MM.1S (cell line): ENCODE data around the gene NAMPT.

ENCODE experiments used
- DNase-seq: peaks from one replicate; pipeline ENCODE4 v3.0.0-alpha.2; 2015
- H2AFZ ChIP-seq: fragments of 300-600 bp; sonication (generic); 2 replicates; pipeline ENCODE4 v1.6.0; 2016; ENCODE audit warnings: antibody characterized with exemption, low read length
- H3F3A ChIP-seq: fragments of 300-600 bp; sonication (generic); 2 replicates; pipeline ENCODE4 v1.6.1; 2016; ENCODE audit warnings: mild to moderate bottlenecking, antibody characterized with exemption, low read length, moderate library complexity, mixed read lengths; ENCODE audit not compliant: insufficient read depth
- H3K27ac ChIP-seq: fragments of 300-600 bp; sonication (generic); 2 replicates; pipeline ENCODE4 v1.5.1; 2016; ENCODE audit warnings: mild to moderate bottlenecking, low read length
- H3K27me3 ChIP-seq: fragments of 300-600 bp; sonication (generic); replicated peaks from 2 replicates; pipeline ENCODE4 v1.6.0; 2016; ENCODE audit warnings: low read length; ENCODE audit not compliant: insufficient read depth
- H3K36me3 ChIP-seq: fragments of 300-600 bp; sonication (generic); replicated peaks from 2 replicates; pipeline ENCODE4 v1.6.1; 2016; ENCODE audit warnings: mild to moderate bottlenecking, low read length, mixed read lengths; ENCODE audit not compliant: insufficient read depth
- H3K4me1 ChIP-seq: fragments of 300-600 bp; sonication (generic); 2 replicates; pipeline ENCODE4 v1.6.1; 2016; ENCODE audit warnings: low read length, mixed read lengths
- H3K4me2 ChIP-seq: fragments of 300-600 bp; sonication (generic); 2 replicates; pipeline ENCODE4 v1.6.0; 2016; ENCODE audit warnings: low read depth, low read length
- H3K4me3 ChIP-seq: fragments of 300-600 bp; sonication (generic); 2 replicates; pipeline ENCODE4 v1.5.1; 2016; ENCODE audit warnings: low read length, mixed read lengths
- H3K79me2 ChIP-seq: fragments of 300-600 bp; sonication (generic); 2 replicates; pipeline ENCODE4 v1.6.1; 2016; ENCODE audit warnings: mixed run types, low read length, mixed read lengths
- H3K9ac ChIP-seq: fragments of 300-600 bp; sonication (generic); 2 replicates; pipeline ENCODE4 v1.6.1; 2016; ENCODE audit warnings: low read length, mixed read lengths
- H3K9me2 ChIP-seq: fragments of 300-600 bp; sonication (generic); replicated peaks from 2 replicates; pipeline ENCODE4 v1.6.1; 2016; ENCODE audit warnings: mild to moderate bottlenecking, low read length, mixed read lengths; ENCODE audit not compliant: insufficient read depth
- H3K9me3 ChIP-seq: fragments of 300-600 bp; sonication (generic); replicated peaks from 2 replicates; pipeline ENCODE4 v1.6.1; 2016; ENCODE audit warnings: mild to moderate bottlenecking, low read length, mixed read lengths; ENCODE audit not compliant: insufficient read depth
- H4K20me1 ChIP-seq: fragments of 300-600 bp; sonication (generic); 2 replicates; pipeline ENCODE4 v1.6.1; 2016; ENCODE audit warnings: mild to moderate bottlenecking, low read length, moderate library complexity, mixed read lengths; ENCODE audit not compliant: insufficient read depth
- EZH2 ChIP-seq: fragments of 300-600 bp; sonication (generic); optimal IDR thresholded peaks from 2 replicates; pipeline ENCODE3; 2017; ENCODE audit warnings: low read depth, mild to moderate bottlenecking, antibody characterized with exemption, low read length, mixed read lengths
- EZH2phosphoT487 ChIP-seq: fragments of 300-600 bp; sonication (generic); IDR thresholded peaks from 2 replicates; pipeline ENCODE4 v1.6.1; 2018; ENCODE audit warnings: antibody characterized with exemption, low read length
- TF ChIP-seq, protein P1 (sequence below): fragments of 300-600 bp; sonication (generic); IDR thresholded peaks from 2 replicates; pipeline ENCODE4 v1.5.1; 2016; ENCODE audit warnings: antibody characterized with exemption, low read length, mixed read lengths

NAMPT gene

DNA sequence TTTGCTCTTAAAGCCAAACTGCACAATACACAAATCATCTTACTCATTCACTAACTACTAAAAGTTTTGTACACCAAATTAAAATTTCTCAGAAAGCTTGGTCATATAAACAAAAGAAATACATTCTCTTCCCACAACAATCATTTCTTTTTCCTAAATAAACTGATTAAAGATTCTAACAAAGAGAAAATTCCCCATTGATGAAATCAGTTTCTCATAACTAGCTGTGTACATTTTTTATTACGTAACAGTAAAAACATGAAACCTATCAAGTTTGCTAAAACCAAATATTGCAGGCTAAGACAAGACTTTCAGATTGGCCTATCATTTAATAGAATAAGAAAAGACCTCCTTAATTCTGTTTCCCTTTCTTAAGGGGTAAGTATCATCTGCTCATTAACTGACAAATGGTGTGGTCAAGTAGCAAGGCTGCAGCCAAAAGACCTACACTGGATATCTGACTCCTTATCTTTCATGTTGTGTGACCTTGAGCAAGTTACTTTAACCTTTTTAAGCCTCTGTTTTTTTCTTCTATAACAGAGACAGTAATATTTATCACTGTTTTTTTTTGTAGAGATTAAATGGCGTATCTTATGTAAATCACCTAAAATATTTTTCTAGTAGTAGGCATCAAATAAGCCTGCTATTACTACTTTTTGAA lies 22.4 kb downstream of the NAMPT start:
- Histone ChIP-seq H3K27me3 (no peaks in the 10 kb centered on the region), H3F3A (peaks cover 14% of the 10 kb centered on the region), H3K36me3 (peaks cover 46% of the 10 kb centered on the region)

DNA sequence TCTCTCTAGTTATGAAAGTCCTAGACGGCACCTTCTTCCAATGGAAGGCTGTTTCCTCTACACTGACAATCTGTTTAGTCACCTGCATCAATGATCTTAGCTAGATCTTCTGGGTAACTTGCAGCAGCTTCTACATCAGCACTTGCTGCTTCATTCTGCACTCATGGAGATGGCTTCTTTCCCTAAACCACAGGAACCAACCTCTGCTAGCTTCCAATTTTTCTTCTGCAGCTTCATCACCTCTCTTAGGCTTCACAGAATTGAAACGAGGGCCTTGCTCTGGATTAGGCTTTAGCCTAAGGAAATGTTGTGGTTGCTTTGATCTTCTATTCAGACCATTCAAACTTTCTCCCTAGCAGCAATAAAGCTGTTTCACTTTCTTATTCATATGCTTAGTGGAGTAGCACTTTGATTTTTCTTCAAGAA lies 24.6 kb downstream of the NAMPT start:
- Histone ChIP-seq H3K9me2 (no peaks in the 10 kb centered on the region), H3K9ac (no peak overlapping the region), H3K4me3 (no peak overlapping the region), H3K9me3 (no peaks in the 10 kb centered on the region), H3K4me1 (peaks cover 15% of the 10 kb centered on the region), H3K27ac (no peak overlapping the region), H3K4me2 (no peak overlapping the region), H3K27me3 (no peaks in the 10 kb centered on the region), H3F3A (peaks cover 14% of the 10 kb centered on the region), H4K20me1 (peaks cover 19% of the 10 kb centered on the region; the same call in 1 of the 2 replicates), H2AFZ (no peak overlapping the region), H3K79me2 (peaks cover 6% of the 10 kb centered on the region; the same call in 1 of the 2 replicates), H3K36me3 (peaks cover 48% of the 10 kb centered on the region)
- peak; percentile 78 for DNase-seq
- no peak for TF ChIP-seq EZH2phosphoT487
- TF ChIP-seq, protein P1, sequence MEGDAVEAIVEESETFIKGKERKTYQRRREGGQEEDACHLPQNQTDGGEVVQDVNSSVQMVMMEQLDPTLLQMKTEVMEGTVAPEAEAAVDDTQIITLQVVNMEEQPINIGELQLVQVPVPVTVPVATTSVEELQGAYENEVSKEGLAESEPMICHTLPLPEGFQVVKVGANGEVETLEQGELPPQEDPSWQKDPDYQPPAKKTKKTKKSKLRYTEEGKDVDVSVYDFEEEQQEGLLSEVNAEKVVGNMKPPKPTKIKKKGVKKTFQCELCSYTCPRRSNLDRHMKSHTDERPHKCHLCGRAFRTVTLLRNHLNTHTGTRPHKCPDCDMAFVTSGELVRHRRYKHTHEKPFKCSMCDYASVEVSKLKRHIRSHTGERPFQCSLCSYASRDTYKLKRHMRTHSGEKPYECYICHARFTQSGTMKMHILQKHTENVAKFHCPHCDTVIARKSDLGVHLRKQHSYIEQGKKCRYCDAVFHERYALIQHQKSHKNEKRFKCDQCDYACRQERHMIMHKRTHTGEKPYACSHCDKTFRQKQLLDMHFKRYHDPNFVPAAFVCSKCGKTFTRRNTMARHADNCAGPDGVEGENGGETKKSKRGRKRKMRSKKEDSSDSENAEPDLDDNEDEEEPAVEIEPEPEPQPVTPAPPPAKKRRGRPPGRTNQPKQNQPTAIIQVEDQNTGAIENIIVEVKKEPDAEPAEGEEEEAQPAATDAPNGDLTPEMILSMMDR: no peak
- TF ChIP-seq EZH2: no peak

More for the DNA sequence above, 22.4 kb downstream of the NAMPT start:
- TF ChIP-seq EZH2phosphoT487 (no peak), EZH2 (no peak)
- TF ChIP-seq, protein P1: no peak
- no peak overlapping the region for H2AFZ ChIP-seq
- H4K20me1 ChIP-seq: peaks cover 19% of the 10 kb centered on the region; the same call in 1 of the 2 replicates
- H3K27ac ChIP-seq: no peak overlapping the region
- no peak overlapping the region for H3K4me3 ChIP-seq
- H3K9me2 ChIP-seq: no peaks in the 10 kb centered on the region
- no peak overlapping the region for H3K4me2 ChIP-seq
- H3K9ac ChIP-seq: no peak overlapping the region
- H3K79me2 ChIP-seq: peaks cover 6% of the 10 kb centered on the region; the same call in 1 of the 2 replicates
- H3K4me1 ChIP-seq: peaks cover 15% of the 10 kb centered on the region
- no peaks in the 10 kb centered on the region for H3K9me3 ChIP-seq
- no peak for DNase-seq

DNA sequence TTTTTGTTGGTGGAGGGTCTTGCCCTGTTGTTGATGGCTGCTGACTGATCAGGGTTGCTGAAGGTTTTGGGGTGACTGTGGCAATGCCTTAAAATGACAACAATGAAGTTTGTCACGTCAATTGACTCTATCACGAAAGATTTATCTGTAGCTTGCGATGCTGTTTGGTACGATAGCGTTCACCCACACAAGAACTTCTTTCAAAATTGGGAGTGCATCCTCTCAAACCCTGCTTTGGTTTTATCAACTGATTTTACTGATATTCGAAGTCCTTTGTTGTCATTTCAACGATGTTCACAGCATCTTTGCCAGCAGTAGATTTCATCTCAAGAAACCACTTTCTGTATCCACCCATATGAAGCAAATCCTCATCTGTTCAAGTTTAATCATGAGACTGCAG lies 26.0 kb downstream of the NAMPT start:
- H3K4me2 ChIP-seq: no peak overlapping the region
- TF ChIP-seq EZH2 (no peak), EZH2phosphoT487 (no peak)
- TF ChIP-seq, protein P1: no peak
- H3K79me2 ChIP-seq: peaks cover 6% of the 10 kb centered on the region; the same call in 1 of the 2 replicates
- no peak overlapping the region for H2AFZ ChIP-seq
- H3K9me2 ChIP-seq: no peaks in the 10 kb centered on the region
- peaks cover 15% of the 10 kb centered on the region for H3K4me1 ChIP-seq
- H3K4me3 ChIP-seq: no peak overlapping the region
- no peaks in the 10 kb centered on the region for H3K9me3 ChIP-seq
- no peak for DNase-seq
- H3K27me3 ChIP-seq: no peaks in the 10 kb centered on the region
- no peak overlapping the region for H3K9ac ChIP-seq
- peaks cover 39% of the 10 kb centered on the region for H3K36me3 ChIP-seq
- peaks cover 19% of the 10 kb centered on the region; the same call in 1 of the 2 replicates for H4K20me1 ChIP-seq
- peaks cover 14% of the 10 kb centered on the region for H3F3A ChIP-seq
- H3K27ac ChIP-seq: no peak overlapping the region
